Left lung (tissue), 10 donors: Measurements from ENCODE around the gene NXPE4. TPM values are rescaled to one million over a fixed set of nuclear protein-coding genes. Genes with fewer than 3 reads are reported as not detected.
A peak's percentile ranks its signal among the peaks of the same experiment; 100 is the strongest.
"Not testable (repeated sequence)": the region's sequence is repeated elsewhere in the genome, so short reads cannot be mapped to it uniquely, and the experiment has no call there.

Source experiments
- ATAC-seq: fragments of 200-7000 bp; cut with Tn5 transposase; one replicate; pipeline ENCODE4 v1.9.1; 2020; ENCODE audit warnings: moderate library complexity
- DNase-seq, 4 donors: peaks; one replicate each; pipeline ENCODE4 v3.0.0-alpha.2; 2013 to 2020
- H3K27ac ChIP-seq, 2 donors: fragments of 200-600 bp; sonication (generic) in 1 of 2; one replicate each; pipeline versions ENCODE4 v1.5.0 to v1.8.0; 2020 to 2021
- H3K27me3 ChIP-seq, 2 donors: fragments of 200-600 bp; sonication (generic) in 1 of 2; one replicate each; pipeline versions ENCODE4 v1.5.0 to v1.8.0; 2020 to 2021
- H3K36me3 ChIP-seq, 2 donors: fragments of 200-600 bp; sonication (generic) in 1 of 2; one replicate each; pipeline versions ENCODE4 v1.5.0 to v1.8.0; 2020 to 2021
- H3K4me1 ChIP-seq, 2 donors: fragments of 200-600 bp; one replicate each; pipeline ENCODE4 v1.8.0; 2021
- H3K4me3 ChIP-seq, 2 donors: fragments of 200-600 bp; sonication (generic) in 1 of 2; one replicate each; pipeline versions ENCODE4 v1.5.0 to v1.8.0; 2020 to 2021; ENCODE audit warnings: mild to moderate bottlenecking in 1 of 2
- H3K9me3 ChIP-seq, 2 donors: fragments of 200-600 bp; sonication (generic) in 1 of 2; one replicate each; pipeline versions ENCODE4 v1.5.0 to v1.8.0; 2020 to 2021
- CTCF ChIP-seq, 2 donors: fragments of 200-600 bp; sonication (generic) in 1 of 2; IDR thresholded peaks; one replicate each; pipeline versions ENCODE4 v1.5.0 to v1.8.0; 2021; ENCODE audit warnings: antibody characterized with exemption in 2 of 2
- intact Hi-C, 2 donors: fragments of 100-400 bp; cut with DNase I; formaldehyde crosslinking; loops; one replicate each; pipeline versions ENCODE4 v1.11.2 to v1.14.2; 2022
- polyA plus RNA-seq, 6 donors: library from polyadenylated mRNA; unstranded; fragments of 120-200 nt; gene quantifications; one replicate each; pipeline ENCODE4 v1.2.1, GENCODE V29; 2013; ENCODE audit not compliant: insufficient read length in 6 of 6
- total RNA-seq, 2 donors: library from RNA; stranded (reverse); fragmentation: NEBNext Ultra II Directional; extraction: Animal tissue kit (Norgen Biotek cat#: 25700); gene quantifications; one replicate each; pipeline ENCODE4 v1.2.1, GENCODE V29; 2021
- donor health status: DM: no; HTN: yes; CAD: no.
- donor health status: DM: no; HTN: no; CAD: no.

NXPE4 gene
- total and polyA plus RNA-seq, 8 donors = 0.10 TPM; not detected in 7

DNA sequence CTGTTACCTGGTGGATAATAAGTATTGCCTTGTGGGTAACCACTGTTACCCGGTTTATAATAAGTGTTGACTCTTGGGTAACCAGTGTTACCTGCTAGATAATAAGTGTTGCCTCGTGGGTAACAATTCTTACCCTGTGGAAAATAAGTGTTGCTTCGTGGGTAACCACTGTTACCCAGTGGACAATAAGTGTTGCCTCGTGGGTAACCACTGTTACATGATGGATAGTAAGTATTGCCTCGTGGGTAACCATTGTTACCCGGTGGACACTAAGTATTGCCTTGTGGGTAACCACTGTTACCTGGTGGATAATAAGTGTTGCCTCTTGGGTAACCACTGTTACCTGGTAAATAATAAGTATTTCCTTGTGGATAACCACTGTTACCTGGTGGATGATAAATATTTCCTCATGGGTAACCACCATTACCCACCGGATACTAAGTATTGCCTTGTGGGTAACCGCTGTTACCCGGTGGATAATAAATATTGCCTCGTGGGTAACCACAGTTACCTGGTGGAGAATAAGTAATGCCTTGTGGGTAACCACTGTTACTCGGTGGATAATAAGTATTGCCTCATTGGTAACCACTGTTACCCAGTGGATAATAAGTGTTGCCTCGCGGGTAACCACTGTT is 8.7 kb upstream of the NXPE4 start:
- DNase-seq = no peak
- Histone ChIP-seq H3K36me3 (no peaks in the 10 kb centered on the region), H3K4me3 (no peak overlapping the region), H3K4me1 (no peaks in the 10 kb centered on the region), H3K27ac (no peak overlapping the region), H3K27me3 (no peaks in the 10 kb centered on the region), H3K9me3 (peaks cover 0 to 27% of the 10 kb centered on the region in 2 donors)
- intact Hi-C loops = loop anchor here in 1 of 2 donors (10.0 kb wide), 1 partner anchor 259 kb away; no protein-coding TSS in a partner anchor
- TF ChIP-seq CTCF (IDR thresholded peaks at IDR 0.05) = no peak
- ATAC-seq = no peak

- not testable (repeated sequence) for H3K4me3 ChIP-seq, H3K4me1 ChIP-seq, DNase-seq, ATAC-seq, H3K36me3 ChIP-seq, H3K27ac ChIP-seq, H3K27me3 ChIP-seq
- peaks cover 0 to 20% of the 10 kb centered on the region in 2 donors for H3K9me3 ChIP-seq
- intact Hi-C loops = loop anchor here in 1 of 2 donors (10.0 kb wide), 1 partner anchor 258 kb away; no protein-coding TSS in a partner anchor
Observed at GRCh38 chr11:114603151-114603550, 7.6 kb upstream of the NXPE4 start.

DNA sequence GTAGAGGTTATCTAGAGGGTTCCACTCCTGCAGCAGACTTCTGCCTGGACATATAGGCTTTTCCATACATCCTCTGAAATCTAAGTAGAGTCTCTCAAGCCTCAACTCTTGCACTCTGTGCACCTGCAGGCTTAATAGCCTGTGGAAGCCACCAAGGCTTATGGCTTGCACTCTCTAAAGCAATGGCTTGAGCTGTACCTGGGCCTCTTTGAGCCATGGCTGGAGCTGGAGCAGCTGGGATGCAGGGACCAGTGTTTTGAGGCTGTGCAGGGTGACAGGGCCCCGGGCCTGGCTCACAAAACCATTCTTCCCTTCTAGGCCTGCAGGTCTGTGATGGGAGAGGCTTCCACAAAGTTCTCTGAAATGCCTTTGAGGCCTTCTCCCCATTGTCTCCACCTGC is 2.9 kb upstream of the NXPE4 start:
- Histone ChIP-seq H3K4me3 (no peak overlapping the region), H3K27ac (no peak overlapping the region), H3K9me3 (no peaks in the 10 kb centered on the region), H3K4me1 (no peaks in the 10 kb centered on the region), H3K27me3 (no peaks in the 10 kb centered on the region), H3K36me3 (no peaks in the 10 kb centered on the region)
- DNase-seq (peak in 1 of 4 donors; percentile 22), ATAC-seq (no peak)
- TF ChIP-seq CTCF (IDR thresholded peaks at IDR 0.05) = no peak
- intact Hi-C loops = no loop called here

GRCh38 chr11:114596175-114596919 is 761 bp upstream of the NXPE4 start:
- intact Hi-C loops = no loop called here

GRCh38 chr11:114594703-114595102 is 883 bp downstream of the NXPE4 start:
- intact Hi-C loops = no loop called here
- ATAC-seq = no peak

More at GRCh38 chr11:114596175-114596919, 761 bp upstream of the NXPE4 start:
- no peak for DNase-seq
- Histone ChIP-seq H3K4me1 (no peaks in the 10 kb centered on the region), H3K27me3 (no peaks in the 10 kb centered on the region), H3K27ac (no peak overlapping the region), H3K36me3 (no peaks in the 10 kb centered on the region), H3K9me3 (no peaks in the 10 kb centered on the region), H3K4me3 (no peak overlapping the region)
- ATAC-seq = no peak
- TF ChIP-seq CTCF (IDR thresholded peaks at IDR 0.05) = no peak

More at GRCh38 chr11:114594703-114595102, 883 bp downstream of the NXPE4 start:
- no peaks in the 10 kb centered on the region for H3K4me1 ChIP-seq
- TF ChIP-seq CTCF (IDR thresholded peaks at IDR 0.05) = no peak
- no peaks in the 10 kb centered on the region for H3K36me3 ChIP-seq
- no peak overlapping the region for H3K27ac ChIP-seq
- no peaks in the 10 kb centered on the region for H3K27me3 ChIP-seq
- H3K9me3 ChIP-seq = no peaks in the 10 kb centered on the region
- no peak for DNase-seq
- H3K4me3 ChIP-seq = no peak overlapping the region
